ENCODE measurements around the gene KIF25. TPM values are rescaled to one million over a fixed set of nuclear protein-coding genes. Genes with fewer than 3 reads are reported as not detected.

KIF25 gene
- total and polyA plus RNA-seq, 7 experiments from 2014 or later = 0.86 TPM; not detected in 6

GRCh38 chr6:168034537-168034936 is 37.1 kb downstream of the KIF25 start:
- H3K27ac Mint-ChIP-seq = no peak overlapping the region
- ChIA-PET POLR2A (no interaction called here), CTCF (no interaction called here)
- no peaks in the 10 kb centered on the region for H3K4me1 ChIP-seq (ENCODE audit: control insufficient read depth in 2 of 2, insufficient read depth in 2 of 2, low read length in 2 of 2)
- H3K27me3 Mint-ChIP-seq = peaks cover 13 to 52% (median 46%) of the 10 kb centered on the region in 5 donors
- intact Hi-C loops (cut with micrococcal nuclease) = no loop called here
- ATAC-seq (no peak), DNase-seq (no peak)
- peak overlapping the region in 3 of 10 donors; percentile 43 to 82 (median 60) for H3K4me3 Mint-ChIP-seq
- H3K9me3 ChIP-seq (ENCODE audit: control insufficient read depth in 2 of 3, low read length in 3 of 3) = peaks cover 0 to 13% (median 3%) of the 10 kb centered on the region in 3 experiments
- no peaks in the 10 kb centered on the region for H3K36me3 ChIP-seq (ENCODE audit: control insufficient read depth in 2 of 3, insufficient read depth in 3 of 3, low read length in 3 of 3)
- no peaks in the 10 kb centered on the region for H3K27me3 ChIP-seq (ENCODE audit: control insufficient read depth in 2 of 2, insufficient read depth in 2 of 2, low read length in 2 of 2)
- H3K4me1 Mint-ChIP-seq = peaks cover 4 to 16% (median 8%) of the 10 kb centered on the region in 7 donors
- peaks cover 0 to 44% (median 17%) of the 10 kb centered on the region in 11 donors for H3K9me3 Mint-ChIP-seq
- H3K27ac ChIP-seq (ENCODE audit: low read depth, low read length) = no peak overlapping the region
- H3K4me3 ChIP-seq (ENCODE audit: low read length) = no peak overlapping the region
- H3K36me3 Mint-ChIP-seq = peaks cover 0 to 4% (median 0%) of the 10 kb centered on the region in 5 donors

GRCh38 chr6:168035098-168035660 is 37.7 kb downstream of the KIF25 start:
- intact Hi-C loops (cut with micrococcal nuclease) = no loop called here
- peak; percentile 19 for ATAC-seq
- Histone ChIP-seq H3K27me3 (ENCODE audit: control insufficient read depth in 2 of 2, insufficient read depth in 2 of 2, low read length in 2 of 2) (no peaks in the 10 kb centered on the region), H3K4me1 (ENCODE audit: control insufficient read depth in 2 of 2, insufficient read depth in 2 of 2, low read length in 2 of 2) (no peaks in the 10 kb centered on the region), H3K4me3 (ENCODE audit: low read length) (no peak overlapping the region), H3K36me3 (ENCODE audit: control insufficient read depth in 2 of 3, insufficient read depth in 3 of 3, low read length in 3 of 3) (no peaks in the 10 kb centered on the region), H3K9me3 (ENCODE audit: control insufficient read depth in 2 of 3, low read length in 3 of 3) (peaks cover 0 to 18% (median 3%) of the 10 kb centered on the region in 3 experiments), H3K27ac (ENCODE audit: low read depth, low read length) (no peak overlapping the region)
- no peak overlapping the region for H3K27ac Mint-ChIP-seq
- peak overlapping the region in 7 of 10 donors; percentile 27 to 82 (median 60) for H3K4me3 Mint-ChIP-seq
- H3K4me1 Mint-ChIP-seq = peaks cover 4 to 16% (median 8%) of the 10 kb centered on the region in 7 donors
- peaks cover 0 to 4% (median 0%) of the 10 kb centered on the region in 5 donors for H3K36me3 Mint-ChIP-seq
- ChIA-PET POLR2A (no interaction called here), CTCF (no interaction called here)
- peaks cover 13 to 52% (median 46%) of the 10 kb centered on the region in 5 donors for H3K27me3 Mint-ChIP-seq
- H3K9me3 Mint-ChIP-seq = peaks cover 0 to 49% (median 18%) of the 10 kb centered on the region in 11 donors
- no peak for DNase-seq

GRCh38 chr6:168035661-168036545 is 38.4 kb downstream of the KIF25 start:
- peaks cover 13 to 52% (median 46%) of the 10 kb centered on the region in 5 donors for H3K27me3 Mint-ChIP-seq
- no peak overlapping the region for H3K27ac ChIP-seq (ENCODE audit: low read depth, low read length)
- no peak overlapping the region for H3K4me3 ChIP-seq (ENCODE audit: low read length)
- H3K9me3 ChIP-seq (ENCODE audit: control insufficient read depth in 2 of 3, low read length in 3 of 3) = peaks cover 0 to 25% (median 3%) of the 10 kb centered on the region in 3 experiments
- peak overlapping the region in 1 of 9 donors; percentile 80 for H3K27ac Mint-ChIP-seq
- H3K9me3 Mint-ChIP-seq = peaks cover 0 to 52% (median 22%) of the 10 kb centered on the region in 11 donors
- no peaks in the 10 kb centered on the region for H3K4me1 ChIP-seq (ENCODE audit: control insufficient read depth in 2 of 2, insufficient read depth in 2 of 2, low read length in 2 of 2)
- H3K36me3 Mint-ChIP-seq = peaks cover 0 to 4% (median 0%) of the 10 kb centered on the region in 5 donors
- H3K4me1 Mint-ChIP-seq = peaks cover 2 to 16% (median 8%) of the 10 kb centered on the region in 7 donors
- ChIA-PET CTCF (no interaction called here), POLR2A (no interaction called here)
- ATAC-seq (peak; percentile 66), DNase-seq (no peak)
- no peaks in the 10 kb centered on the region for H3K27me3 ChIP-seq (ENCODE audit: control insufficient read depth in 2 of 2, insufficient read depth in 2 of 2, low read length in 2 of 2)
- no peaks in the 10 kb centered on the region for H3K36me3 ChIP-seq (ENCODE audit: control insufficient read depth in 2 of 3, insufficient read depth in 3 of 3, low read length in 3 of 3)
- intact Hi-C loops (cut with micrococcal nuclease) = no loop called here
- peak overlapping the region in 9 of 10 donors; percentile 5 to 82 (median 53) for H3K4me3 Mint-ChIP-seq

- H3K4me1 Mint-ChIP-seq = peaks cover 2 to 16% (median 8%) of the 10 kb centered on the region in 7 donors
- H3K9me3 ChIP-seq (ENCODE audit: control insufficient read depth in 2 of 3, low read length in 3 of 3) = peaks cover 0 to 38% (median 3%) of the 10 kb centered on the region in 3 experiments
These were observed 39.8 kb downstream of the KIF25 start for GRCh38 chr6:168037242-168037641.

GRCh38 chr6:168037856-168038255 is 40.4 kb downstream of the KIF25 start:
- Mint-ChIP-seq H3K36me3 (peaks cover 0 to 4% (median 0%) of the 10 kb centered on the region in 5 donors), H3K4me3 (no peak overlapping the region), H3K4me1 (peaks cover 2 to 16% (median 8%) of the 10 kb centered on the region in 7 donors), H3K9me3 (peaks cover 0 to 69% (median 24%) of the 10 kb centered on the region in 11 donors), H3K27me3 (peaks cover 6 to 45% (median 36%) of the 10 kb centered on the region in 5 donors), H3K27ac (no peak overlapping the region)
- DNase-seq (no peak), ATAC-seq (no peak)
- Histone ChIP-seq H3K4me1 (ENCODE audit: control insufficient read depth in 2 of 2, insufficient read depth in 2 of 2, low read length in 2 of 2) (no peaks in the 10 kb centered on the region), H3K36me3 (ENCODE audit: control insufficient read depth in 2 of 3, insufficient read depth in 3 of 3, low read length in 3 of 3) (no peaks in the 10 kb centered on the region), H3K9me3 (ENCODE audit: control insufficient read depth in 2 of 3, low read length in 3 of 3) (peaks cover 0 to 44% (median 3%) of the 10 kb centered on the region in 3 experiments), H3K27ac (ENCODE audit: low read depth, low read length) (no peak overlapping the region), H3K27me3 (ENCODE audit: control insufficient read depth in 2 of 2, insufficient read depth in 2 of 2, low read length in 2 of 2) (no peaks in the 10 kb centered on the region), H3K4me3 (ENCODE audit: low read length) (no peak overlapping the region)
- CTCF ChIA-PET = no interaction called here
- POLR2A ChIA-PET = no interaction called here
- intact Hi-C loops (cut with micrococcal nuclease) = no loop called here

More at GRCh38 chr6:168037242-168037641, 39.8 kb downstream of the KIF25 start:
- H3K36me3 ChIP-seq (ENCODE audit: control insufficient read depth in 2 of 3, insufficient read depth in 3 of 3, low read length in 3 of 3) = no peaks in the 10 kb centered on the region
- DNase-seq (no peak), ATAC-seq (no peak)
- no peak overlapping the region for H3K27ac Mint-ChIP-seq
- no peaks in the 10 kb centered on the region for H3K27me3 ChIP-seq (ENCODE audit: control insufficient read depth in 2 of 2, insufficient read depth in 2 of 2, low read length in 2 of 2)
- H3K9me3 Mint-ChIP-seq = peaks cover 0 to 62% (median 22%) of the 10 kb centered on the region in 11 donors
- H3K36me3 Mint-ChIP-seq = peaks cover 0 to 4% (median 0%) of the 10 kb centered on the region in 5 donors
- CTCF ChIA-PET = no interaction called here
- POLR2A ChIA-PET = no interaction called here
- H3K27me3 Mint-ChIP-seq = peaks cover 6 to 45% (median 37%) of the 10 kb centered on the region in 5 donors
- intact Hi-C loops (cut with micrococcal nuclease) = no loop called here
- H3K27ac ChIP-seq (ENCODE audit: low read depth, low read length) = no peak overlapping the region
- no peaks in the 10 kb centered on the region for H3K4me1 ChIP-seq (ENCODE audit: control insufficient read depth in 2 of 2, insufficient read depth in 2 of 2, low read length in 2 of 2)
- no peak overlapping the region for H3K4me3 Mint-ChIP-seq
- H3K4me3 ChIP-seq (ENCODE audit: low read length) = no peak overlapping the region

GRCh38 chr6:168038576-168039140 is 41.2 kb downstream of the KIF25 start:
- Mint-ChIP-seq H3K4me1 (peaks cover 2 to 16% (median 8%) of the 10 kb centered on the region in 7 donors), H3K27ac (no peak overlapping the region), H3K27me3 (peaks cover 3 to 40% (median 32%) of the 10 kb centered on the region in 5 donors), H3K36me3 (peaks cover 0 to 4% (median 0%) of the 10 kb centered on the region in 5 donors), H3K9me3 (peaks cover 0 to 70% (median 23%) of the 10 kb centered on the region in 11 donors), H3K4me3 (no peak overlapping the region)
- H3K27ac ChIP-seq (ENCODE audit: low read depth, low read length) = no peak overlapping the region
- DNase-seq (no peak), ATAC-seq (no peak)
- H3K9me3 ChIP-seq (ENCODE audit: control insufficient read depth in 2 of 3, low read length in 3 of 3) = peaks cover 0 to 45% (median 3%) of the 10 kb centered on the region in 3 experiments
- H3K27me3 ChIP-seq (ENCODE audit: control insufficient read depth in 2 of 2, insufficient read depth in 2 of 2, low read length in 2 of 2) = no peaks in the 10 kb centered on the region
- H3K36me3 ChIP-seq (ENCODE audit: control insufficient read depth in 2 of 3, insufficient read depth in 3 of 3, low read length in 3 of 3) = no peaks in the 10 kb centered on the region
- H3K4me1 ChIP-seq (ENCODE audit: control insufficient read depth in 2 of 2, insufficient read depth in 2 of 2, low read length in 2 of 2) = no peaks in the 10 kb centered on the region
- intact Hi-C loops (cut with micrococcal nuclease) = no loop called here
- no peak overlapping the region for H3K4me3 ChIP-seq (ENCODE audit: low read length)
- CTCF ChIA-PET = no interaction called here
- POLR2A ChIA-PET = no interaction called here

All from naive thymus-derived CD4-positive, alpha-beta T cell (primary cell).